GM12872 (cell line): ENCODE results near the gene TBKBP1.

Source experiments
- CTCF ChIP-seq: IDR thresholded peaks from 3 replicates; pipeline ENCODE4 v1.5.1; 2011; ENCODE audit warnings: low read depth, mild to moderate bottlenecking, low read length, moderate library complexity; ENCODE audit not compliant: insufficient read depth

TBKBP1 gene

GRCh38 chr17:47696717-47697642, 3.0 kb downstream of the TBKBP1 start:
- TF ChIP-seq CTCF = no peak

GRCh38 chr17:47697906-47698711, 4.1 kb downstream of the TBKBP1 start:
- TF ChIP-seq CTCF = no peak

- peak; percentile 83 for TF ChIP-seq CTCF
Measured at GRCh38 chr17:47698749-47699535, 5.0 kb downstream of the TBKBP1 start.

- TF ChIP-seq CTCF = no peak
Measured at GRCh38 chr17:47699536-47699840, 5.5 kb downstream of the TBKBP1 start.

- no peak for TF ChIP-seq CTCF
Measured at GRCh38 chr17:47700471-47701449, 6.8 kb downstream of the TBKBP1 start.

- TF ChIP-seq CTCF = no peak
Measured at GRCh38 chr17:47701608-47702007, 7.6 kb downstream of the TBKBP1 start.
